ENCODE data around the gene DTX3.

The DTX3 gene

DNA sequence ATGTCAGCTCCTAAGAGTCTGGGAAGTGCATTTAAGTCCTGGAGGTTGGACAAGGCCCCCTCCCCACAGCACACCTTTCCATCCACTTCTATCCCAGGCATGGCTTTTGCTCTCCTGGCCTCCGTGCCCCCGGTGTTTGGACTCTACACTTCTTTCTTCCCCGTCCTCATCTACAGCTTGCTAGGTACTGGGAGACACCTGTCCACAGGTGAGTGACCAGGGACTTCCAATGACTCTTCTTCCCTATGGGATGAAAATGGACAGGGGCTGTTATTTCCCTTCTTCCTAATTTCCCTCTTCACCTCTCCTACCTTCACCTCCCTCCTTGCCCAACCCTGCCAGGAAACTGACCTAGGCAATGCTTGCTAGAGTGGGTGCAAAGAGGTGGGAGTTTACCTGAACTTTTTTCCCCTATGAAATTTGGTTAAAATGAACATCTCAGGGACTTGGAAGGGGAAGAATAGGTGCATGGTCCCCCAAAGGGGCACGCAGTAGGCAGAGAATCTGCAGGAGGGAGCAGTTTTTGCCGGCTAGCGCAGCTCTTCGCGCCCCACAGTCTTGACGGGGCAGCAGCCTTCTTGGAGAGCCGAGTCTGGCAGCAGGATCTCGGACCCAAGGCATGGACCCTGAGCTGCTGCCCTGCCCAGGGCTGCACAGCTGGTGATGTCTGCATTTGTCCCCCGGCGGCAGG lies 15.8 kb downstream of the DTX3 start:
- DNase-seq (ENCODE audit: low spot score), result no peak

DNA sequence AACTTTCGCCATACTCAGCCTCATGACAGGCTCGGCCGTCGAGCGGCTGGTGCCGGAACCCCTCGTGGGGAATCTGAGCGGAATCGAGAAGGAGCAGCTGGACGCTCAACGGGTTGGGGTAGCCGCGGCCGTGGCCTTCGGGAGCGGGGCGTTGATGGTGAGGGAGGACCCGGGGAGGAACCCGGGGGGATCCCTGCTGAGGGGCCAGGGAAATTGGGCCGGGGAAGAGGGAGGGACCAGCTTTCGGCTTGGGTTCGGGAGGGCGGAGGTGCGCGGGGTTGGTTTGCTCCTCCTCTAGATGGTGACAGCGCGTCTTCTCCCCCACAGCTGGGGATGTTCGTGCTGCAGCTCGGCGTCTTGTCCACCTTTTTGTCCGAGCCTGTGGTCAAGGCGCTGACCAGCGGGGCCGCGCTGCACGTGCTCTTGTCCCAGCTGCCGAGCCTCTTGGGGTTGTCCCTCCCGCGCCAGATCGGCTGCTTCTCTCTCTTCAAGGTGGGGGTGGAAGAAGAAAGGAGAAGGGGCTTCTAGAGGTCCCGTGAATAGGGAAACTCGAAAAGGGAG lies 16.4 kb downstream of the DTX3 start:
- DNase-seq (ENCODE audit: low spot score), result no peak

DNA sequence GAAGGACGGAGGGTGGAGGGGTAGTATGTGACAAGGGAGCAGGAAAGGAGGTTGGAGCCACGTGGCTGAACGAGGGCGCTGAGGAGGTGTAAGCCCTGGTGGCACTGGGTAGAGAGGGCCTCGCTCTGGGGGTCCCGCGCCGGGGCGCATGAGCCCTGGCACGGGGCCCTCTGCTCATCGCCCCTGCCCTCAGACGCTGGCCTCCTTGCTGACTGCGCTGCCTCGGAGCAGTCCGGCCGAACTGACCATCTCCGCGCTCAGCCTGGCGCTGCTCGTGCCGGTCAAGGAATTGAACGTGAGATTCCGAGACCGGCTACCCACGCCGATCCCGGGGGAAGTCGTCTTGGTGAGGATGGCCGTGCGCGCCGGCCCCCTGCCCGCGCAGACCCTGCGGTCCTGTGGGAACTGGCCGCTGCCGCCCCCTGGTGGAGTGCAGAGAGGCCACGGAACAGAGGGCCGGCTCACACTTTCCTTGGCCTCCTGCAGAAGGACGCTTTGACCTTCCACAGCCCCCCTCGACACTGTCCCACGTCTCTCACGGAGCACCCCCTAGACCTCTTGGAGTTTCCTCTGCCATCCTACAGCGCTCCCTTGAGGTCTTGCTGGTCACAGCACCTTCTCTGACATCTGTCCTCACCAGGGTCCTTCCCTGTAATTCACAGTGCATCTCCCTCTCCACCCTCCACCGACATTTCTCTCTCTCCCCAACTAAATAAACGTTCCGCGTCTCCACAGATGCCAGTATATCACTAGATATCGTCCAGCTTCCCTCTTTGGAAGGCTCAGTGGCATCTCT lies 17.1 kb downstream of the DTX3 start:
- peak; percentile 80 for DNase-seq (ENCODE audit: low spot score)

DNA sequence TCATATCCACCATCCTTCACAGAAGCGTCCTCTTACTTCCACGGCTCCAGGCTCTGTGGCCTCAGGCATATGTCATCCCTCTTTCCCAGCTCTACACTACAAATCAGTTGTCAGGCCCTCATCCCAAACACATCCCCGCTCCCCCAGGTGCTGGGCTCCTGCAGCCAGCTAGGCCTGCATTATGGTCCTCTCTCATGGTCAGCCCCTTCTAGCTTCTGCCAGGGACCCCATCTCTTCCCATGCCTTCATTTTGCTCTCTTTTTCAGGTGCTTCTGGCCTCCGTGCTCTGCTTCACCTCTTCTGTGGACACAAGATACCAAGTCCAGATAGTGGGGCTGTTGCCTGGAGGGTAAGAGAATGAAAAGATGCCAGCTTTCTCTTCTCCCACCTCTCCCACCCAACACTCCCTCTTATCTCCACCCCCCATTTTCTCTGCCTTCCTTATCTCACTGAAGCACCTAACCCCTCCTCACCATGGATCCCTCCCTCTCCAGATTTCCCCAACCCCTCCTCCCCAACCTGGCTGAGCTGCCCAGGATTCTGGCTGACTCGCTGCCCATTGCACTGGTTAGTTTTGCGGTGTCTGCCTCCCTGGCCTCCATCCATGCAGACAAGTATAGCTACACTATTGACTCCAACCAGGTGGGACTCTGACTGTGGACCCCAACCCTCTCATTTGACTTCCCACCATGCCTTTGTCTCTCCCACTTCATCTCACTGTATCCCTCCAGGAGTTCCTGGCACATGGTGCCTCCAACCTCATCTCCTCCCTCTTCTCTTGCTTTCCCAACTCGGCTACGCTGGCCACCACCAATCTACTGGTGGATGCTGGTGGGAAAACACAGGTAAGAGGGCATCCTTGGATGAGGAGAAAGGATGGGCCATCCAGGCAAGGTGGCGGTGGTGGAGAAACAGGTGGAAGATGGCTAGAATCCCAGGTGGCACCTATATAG lies 17.9 kb downstream of the DTX3 start:
- no peak for DNase-seq (ENCODE audit: low spot score)

DNA sequence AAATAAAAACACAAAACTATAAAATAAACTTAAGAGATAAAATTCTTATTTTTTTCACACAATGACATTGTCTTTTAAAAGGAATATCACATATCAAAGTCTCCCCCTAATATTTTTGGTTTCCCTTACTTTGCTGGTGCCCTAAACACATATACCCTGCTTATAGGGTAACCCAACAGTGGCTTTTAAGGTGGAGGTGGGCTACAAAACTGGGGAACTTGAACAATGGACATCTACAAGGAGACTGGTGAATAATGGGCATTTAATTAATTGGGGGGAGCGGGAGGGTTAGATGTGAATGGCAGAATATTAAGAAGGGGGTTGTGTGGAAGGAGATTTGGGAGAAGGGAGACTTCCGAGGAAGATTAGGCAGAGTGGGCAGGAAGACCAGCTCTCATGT lies 18.8 kb downstream of the DTX3 start:
- no peak for DNase-seq (ENCODE audit: low spot score)

DNA sequence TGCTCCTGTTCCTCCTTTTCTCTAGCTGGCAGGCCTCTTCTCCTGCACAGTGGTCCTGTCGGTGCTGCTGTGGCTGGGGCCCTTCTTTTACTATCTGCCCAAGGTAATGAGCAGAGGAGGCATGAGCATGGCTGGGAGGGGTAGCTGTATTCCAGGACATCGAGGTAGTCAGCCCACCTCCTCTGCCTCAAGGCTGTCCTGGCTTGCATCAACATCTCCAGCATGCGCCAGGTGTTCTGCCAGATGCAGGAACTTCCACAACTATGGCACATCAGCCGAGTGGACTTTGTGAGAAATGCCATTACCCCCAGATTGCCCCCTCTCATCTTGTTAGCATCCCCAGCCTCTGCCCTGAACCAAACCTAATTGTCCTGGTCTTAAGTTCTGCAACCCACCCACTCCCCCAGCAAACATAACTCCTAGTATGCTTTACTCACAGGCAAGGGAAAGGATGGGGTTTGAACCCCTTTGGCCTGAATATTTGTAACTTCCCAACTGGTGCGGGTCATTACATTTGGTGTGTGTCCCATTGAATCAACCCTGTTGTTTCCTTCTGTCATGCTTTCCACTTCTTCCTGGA lies 19.3 kb downstream of the DTX3 start:
- no peak for DNase-seq (ENCODE audit: low spot score)

DNA sequence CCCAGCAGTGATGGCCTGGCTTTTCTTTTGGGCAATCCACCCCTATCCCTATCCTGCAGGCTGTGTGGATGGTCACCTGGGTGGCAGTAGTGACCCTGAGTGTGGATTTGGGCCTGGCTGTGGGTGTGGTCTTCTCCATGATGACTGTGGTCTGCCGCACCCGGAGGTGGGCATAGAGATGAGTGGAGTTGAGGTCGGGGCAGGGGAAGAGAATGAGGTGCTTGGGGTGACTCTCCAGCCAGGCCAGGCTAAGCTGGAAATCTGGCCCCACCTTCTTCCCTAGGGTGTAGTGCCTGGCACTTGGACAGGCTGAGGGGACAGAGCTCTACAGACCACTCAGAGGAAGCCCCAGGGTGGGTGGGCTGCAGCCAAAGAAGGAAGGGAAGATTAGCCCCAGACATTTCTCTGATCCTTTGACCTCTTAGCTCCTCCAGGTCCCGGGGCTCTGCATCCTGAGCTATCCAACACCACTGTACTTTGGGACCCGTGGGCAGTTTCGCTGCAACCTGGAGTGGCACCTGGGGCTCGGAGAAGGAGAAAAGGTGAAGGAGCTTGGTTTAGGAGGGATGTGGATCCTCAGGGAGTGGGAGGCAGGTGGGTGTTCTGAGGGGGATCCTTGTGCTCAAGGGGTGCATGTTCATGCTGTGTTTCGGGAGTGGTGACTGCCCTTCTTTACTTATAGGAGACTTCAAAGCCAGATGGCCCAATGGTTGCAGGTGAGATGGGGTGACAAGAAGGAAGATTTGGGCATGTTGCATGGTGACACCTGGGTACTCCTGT lies 20.0 kb downstream of the DTX3 start:
- DNase-seq (ENCODE audit: low spot score), result no peak

DNA sequence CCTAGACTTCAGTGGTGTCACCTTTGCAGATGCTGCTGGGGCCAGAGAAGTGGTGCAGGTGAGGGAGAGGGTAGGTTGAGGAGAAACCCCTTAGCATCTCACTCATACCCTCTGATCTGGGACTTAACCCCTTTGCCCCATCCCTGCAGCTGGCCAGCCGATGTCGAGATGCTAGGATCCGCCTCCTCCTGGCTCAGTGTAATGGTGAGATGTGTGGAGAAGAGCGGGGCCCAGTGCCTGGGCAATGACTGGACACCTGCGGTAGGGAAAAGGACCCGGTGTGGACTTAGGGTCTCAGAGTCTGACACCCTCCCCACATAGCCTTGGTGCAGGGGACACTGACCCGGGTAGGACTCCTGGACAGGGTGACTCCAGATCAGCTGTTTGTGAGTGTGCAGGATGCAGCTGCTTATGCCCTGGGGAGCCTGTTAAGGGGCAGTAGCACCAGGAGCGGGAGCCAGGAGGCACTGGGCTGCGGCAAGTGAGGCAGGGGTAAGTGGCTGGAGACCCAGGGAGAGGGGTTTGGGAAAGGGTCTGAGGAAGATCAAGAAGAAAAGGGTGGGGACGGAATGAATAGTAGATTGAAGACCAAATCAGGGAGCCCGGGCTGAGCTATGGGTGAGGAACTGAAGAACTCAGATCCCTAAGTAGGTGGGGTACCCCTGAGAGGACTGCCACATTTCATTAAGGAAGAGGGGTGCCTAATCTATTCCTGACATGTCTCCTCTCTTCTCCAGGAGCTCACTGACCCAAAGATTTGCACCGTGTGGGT lies 20.8 kb downstream of the DTX3 start:
- no peak for DNase-seq (ENCODE audit: low spot score)

DNA sequence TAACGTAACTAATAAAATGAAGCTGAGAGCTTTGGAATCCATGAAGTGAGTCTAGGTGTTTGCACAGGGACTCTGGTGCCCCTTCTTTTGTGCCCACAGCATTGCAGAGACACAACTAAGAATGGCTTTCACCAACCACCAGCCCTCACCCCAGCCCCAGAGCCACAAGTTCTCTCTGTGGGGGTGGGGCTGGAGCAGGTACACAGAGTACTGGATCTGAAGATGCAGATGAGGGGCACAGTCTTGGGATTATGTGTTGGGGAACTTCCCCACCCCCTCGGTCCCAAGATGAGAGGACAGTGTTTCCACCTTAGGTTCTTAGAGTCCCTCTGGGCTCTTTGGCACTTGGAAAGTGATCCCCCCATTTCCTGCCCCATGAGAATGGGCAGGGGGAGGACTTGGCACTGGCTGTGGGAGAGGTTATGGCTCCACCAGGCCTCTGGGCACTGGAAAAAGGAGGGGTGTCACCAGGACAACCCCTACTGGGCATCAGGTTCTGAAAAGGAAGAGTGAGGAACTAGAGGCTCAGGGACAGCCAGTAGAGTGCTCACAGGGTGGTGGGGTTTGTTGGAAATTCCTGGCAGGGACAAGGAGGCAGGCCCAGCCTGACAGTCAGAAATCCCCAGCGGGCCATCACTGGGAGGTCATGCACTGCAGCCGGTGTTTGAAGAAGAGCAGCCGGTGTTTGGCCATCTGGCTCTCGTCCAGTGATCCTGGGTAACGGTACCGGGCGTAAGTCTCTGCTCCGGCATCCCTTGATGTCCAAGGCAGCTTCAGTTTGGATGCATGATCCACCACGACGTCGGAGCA lies 21.7 kb downstream of the DTX3 start:
- no peak for DNase-seq (ENCODE audit: low spot score)

DNA sequence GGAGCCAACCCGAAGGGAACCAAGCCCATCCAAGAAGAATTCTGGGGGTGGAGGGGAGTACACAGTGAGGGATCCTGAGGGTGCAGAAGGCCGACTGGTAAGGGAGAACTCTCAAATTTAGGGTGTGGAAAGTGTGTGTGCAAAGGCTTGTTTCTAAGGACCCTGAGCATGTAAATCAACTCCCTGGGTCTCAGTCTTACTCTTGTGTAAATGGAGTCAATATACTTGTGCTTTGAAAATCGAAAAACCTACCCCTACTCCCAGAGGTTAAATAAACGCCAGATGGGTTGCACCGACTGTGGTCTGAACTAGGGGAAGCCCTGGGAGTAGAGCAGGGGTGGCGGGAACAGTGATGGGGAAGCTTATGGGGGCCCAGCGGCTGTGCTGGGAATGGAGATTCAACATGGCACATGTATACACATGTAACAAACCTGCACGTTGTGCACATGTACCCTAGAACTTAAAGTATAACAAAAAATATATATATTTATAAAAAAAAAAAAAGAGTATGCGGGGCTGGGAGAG lies 22.4 kb downstream of the DTX3 start:
- no peak for DNase-seq (ENCODE audit: low spot score)

DNA sequence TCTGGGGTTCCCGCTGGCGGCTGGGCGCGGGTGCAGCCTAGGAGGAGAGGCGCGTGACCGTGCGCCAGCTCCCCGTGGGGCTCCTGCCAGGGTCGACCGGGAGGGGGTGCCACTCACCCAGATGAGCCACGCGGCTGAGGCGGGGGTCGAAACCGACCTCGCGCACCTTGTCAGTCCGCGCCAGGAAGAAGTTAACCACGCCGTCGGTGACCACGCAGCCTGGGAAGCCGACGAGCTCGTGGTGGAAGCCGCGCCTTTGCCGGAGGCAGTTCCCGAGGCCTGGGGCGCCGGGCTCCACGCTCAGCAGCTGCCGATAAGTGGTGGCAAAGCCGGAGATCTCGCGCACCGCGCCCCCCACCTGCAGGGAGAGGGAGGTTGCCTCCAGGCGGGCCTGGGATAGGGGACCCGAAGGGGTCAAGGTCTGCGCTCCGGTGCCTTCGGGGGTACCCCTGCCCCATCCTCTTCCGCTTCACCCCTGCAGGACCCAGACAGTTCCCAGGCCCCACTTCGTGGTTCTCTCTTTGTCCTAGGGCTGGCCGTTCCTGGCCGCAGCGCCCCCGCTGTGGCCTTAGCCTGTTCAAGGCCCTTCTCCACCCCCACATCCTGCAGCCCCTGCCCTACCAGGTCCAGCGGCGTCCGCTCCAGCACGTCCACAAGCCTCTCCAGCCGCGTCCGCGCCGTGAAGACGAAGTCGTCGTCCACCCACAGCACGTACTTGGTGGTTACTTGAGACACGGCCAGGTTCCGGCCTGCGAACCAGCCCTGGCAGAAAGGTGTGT lies 23.1 kb downstream of the DTX3 start:
- DNase-seq (ENCODE audit: low spot score), result no peak

DNA sequence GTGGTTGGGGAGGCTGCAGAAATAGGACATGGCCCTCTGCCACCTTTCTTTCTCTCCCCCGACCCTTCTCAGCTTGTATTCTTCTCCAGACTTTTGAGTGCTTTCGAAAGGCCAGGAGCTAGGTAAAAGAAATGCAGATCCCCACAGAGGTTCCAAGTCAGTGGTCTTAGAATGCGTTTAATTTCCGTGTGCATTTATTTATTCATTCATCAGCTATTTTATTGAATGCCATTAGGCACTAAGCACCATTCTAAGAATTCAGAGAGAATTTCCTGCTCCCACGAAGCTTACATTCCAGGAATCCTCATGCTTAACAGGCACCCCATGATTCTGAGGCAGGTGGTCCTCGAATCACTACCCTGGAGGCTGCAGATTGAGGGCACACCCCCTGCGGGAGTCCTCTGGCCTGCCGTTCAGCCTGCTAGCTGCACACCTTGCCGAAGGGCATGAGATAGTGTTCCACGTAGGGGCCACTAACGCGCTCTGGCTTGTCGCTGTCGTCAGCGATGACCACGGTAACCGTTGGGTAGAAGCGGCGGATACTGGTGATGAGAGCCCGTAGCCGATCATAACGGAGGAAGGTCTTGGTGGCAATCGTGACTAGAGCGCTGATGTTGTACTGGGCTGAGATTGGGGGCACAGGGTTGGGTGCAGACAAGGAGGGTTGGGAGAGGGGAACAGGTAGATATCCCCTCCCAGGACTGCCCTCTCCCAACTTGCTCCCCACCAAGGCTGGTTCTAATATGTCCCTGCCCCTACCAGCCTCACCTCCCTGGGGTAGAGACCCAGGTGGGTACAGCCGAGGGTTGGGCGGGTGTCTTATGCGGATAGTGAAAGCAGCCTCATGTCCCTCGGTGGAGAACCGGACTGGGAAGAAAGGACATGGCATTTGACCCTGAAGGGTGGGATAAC lies 23.9 kb downstream of the DTX3 start:
- no peak for DNase-seq (ENCODE audit: low spot score)

DNA sequence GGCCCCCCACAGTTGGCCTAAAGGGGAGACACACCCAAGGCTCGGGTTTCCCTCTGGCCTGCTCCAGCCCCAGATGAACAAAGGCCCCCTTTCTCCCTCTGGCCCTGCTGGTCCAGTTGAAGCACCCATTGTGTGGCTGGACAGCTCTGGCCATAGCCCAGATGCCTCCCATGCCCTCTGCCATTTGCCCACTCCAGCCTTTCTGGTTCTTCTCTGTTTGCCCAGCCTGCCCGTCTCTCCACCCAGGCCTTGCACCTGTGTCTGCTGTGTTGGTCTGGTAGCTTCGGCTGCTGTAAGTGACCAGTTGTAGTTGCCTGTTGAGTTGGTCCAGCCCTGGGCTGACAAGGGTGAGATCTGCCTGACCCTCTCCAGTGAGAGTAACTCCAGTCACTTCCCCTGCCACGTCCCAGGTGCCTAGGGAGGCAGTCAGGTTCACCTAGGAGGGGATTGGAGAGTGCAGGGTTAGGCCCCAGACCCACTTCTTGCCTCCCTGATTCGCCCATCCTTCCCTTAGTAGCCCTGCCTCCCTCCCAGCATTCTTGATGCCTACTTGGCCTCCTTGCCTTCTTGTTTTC lies 25.4 kb downstream of the DTX3 start:
- DNase-seq (ENCODE audit: low spot score), result no peak

DNA sequence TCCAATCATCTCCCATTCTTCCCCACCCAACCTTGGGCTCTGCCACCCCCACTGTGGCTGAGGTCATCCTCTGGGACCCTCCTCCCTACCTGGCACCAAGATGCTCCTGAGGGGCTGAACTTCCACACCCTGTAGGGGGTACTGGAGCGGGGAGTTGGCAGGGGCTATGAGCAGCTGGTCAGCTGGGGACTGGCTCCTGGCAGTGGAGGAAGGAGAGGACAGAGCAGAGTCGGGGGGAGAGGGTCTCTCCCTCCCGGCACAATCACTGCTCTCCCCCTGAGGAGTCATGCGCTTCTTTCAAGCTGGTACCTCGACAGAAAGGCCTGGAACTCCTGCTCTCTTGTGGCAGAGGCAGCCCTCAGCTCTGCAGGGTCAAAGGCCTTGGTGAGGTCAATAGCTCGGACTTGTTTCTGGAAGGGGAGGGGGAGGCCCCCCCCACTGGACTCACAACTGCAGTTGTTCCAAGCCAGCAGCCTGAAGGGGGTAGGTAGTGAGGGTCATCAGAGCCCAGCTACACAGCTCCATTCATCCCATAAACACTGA lies 26.3 kb downstream of the DTX3 start:
- no peak for DNase-seq (ENCODE audit: low spot score)

DNA sequence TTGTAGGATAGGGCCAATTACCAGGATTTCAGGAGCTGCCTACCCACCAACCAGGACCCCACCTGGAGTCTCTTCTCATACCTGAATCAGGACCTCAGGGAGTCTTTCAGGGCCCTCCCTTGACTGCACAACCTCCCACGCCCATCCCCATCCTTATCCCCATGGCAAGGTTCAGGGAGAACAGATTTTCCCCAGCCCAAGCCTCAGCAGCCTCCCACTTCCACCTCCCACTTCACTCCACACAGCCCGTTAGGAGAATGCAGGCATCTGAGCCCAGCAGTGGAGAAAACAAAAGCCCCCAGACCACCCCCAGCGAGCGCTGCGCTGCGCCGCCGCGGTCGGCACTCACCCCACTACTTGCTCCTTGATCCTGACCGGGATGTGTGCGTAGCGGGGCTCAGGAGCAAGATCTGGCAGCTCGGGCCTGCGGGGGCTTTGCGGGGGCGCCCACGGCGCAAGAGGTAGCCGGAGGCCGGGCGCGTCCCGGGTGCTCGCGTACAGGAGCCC lies 27.0 kb downstream of the DTX3 start:
- DNase-seq (ENCODE audit: low spot score), result no peak

All from left forelimb (tissue), 1 donor.